ENCODE data around the gene CCND3.
A peak's percentile ranks its signal among the peaks of the same experiment; 100 is the strongest.

CCND3 gene

GRCh38 chr6:41941280-41942066, at the start of gene CCND3:
TSS of gene CCND3 (minus strand) at chr6:41941808. CDS start at chr6:41941649, 159 bp downstream.
- no peaks in the 10 kb centered on the region for H3K9me3 ChIP-seq (ENCODE audit: insufficient read depth, low read depth, low read length)
- peak within 1 kb of the TSS; percentile 85 for H3K4me3 ChIP-seq (ENCODE audit: low read length)
- no peak within 1 kb of the TSS for H3K27ac ChIP-seq (ENCODE audit: low read length)
- peaks cover 7% of the 10 kb centered on the region; the same call in 1 of the 2 replicates for H3K36me3 ChIP-seq (ENCODE audit: insufficient read depth, low read depth, low read length)
- H3K9ac ChIP-seq (ENCODE audit: low read depth, low read length) = peak within 1 kb of the TSS; percentile 73; the same call in 1 of the 2 replicates
- H3K27me3 ChIP-seq (ENCODE audit: insufficient read depth, low read length) = peaks cover 13% of the 10 kb centered on the region; the same call in 1 of the 2 replicates
- H3K4me1 ChIP-seq (ENCODE audit: insufficient read depth, low read length) = peaks cover 23% of the 10 kb centered on the region

- no peak overlapping the region for H3K9ac ChIP-seq (ENCODE audit: low read depth, low read length)
These were observed 44.7 kb upstream of the CCND3 start for GRCh38 chr6:41986339-41986738.

GRCh38 chr6:41984623-41985022, 43.0 kb upstream of the CCND3 start:
- no peaks in the 10 kb centered on the region for H3K27me3 ChIP-seq (ENCODE audit: insufficient read depth, low read length)
- no peak overlapping the region for H3K9ac ChIP-seq (ENCODE audit: low read depth, low read length)
- no peaks in the 10 kb centered on the region for H3K36me3 ChIP-seq (ENCODE audit: insufficient read depth, low read depth, low read length)
- no peak overlapping the region for H3K4me3 ChIP-seq (ENCODE audit: low read length)
- H3K4me1 ChIP-seq (ENCODE audit: insufficient read depth, low read length) = no peaks in the 10 kb centered on the region
- H3K9me3 ChIP-seq (ENCODE audit: insufficient read depth, low read depth, low read length) = no peaks in the 10 kb centered on the region
- H3K27ac ChIP-seq (ENCODE audit: low read length) = no peak overlapping the region

More at GRCh38 chr6:41986339-41986738, 44.7 kb upstream of the CCND3 start:
- Histone ChIP-seq H3K4me3 (ENCODE audit: low read length) (no peak overlapping the region), H3K4me1 (ENCODE audit: insufficient read depth, low read length) (no peaks in the 10 kb centered on the region), H3K9me3 (ENCODE audit: insufficient read depth, low read depth, low read length) (no peaks in the 10 kb centered on the region), H3K36me3 (ENCODE audit: insufficient read depth, low read depth, low read length) (no peaks in the 10 kb centered on the region), H3K27me3 (ENCODE audit: insufficient read depth, low read length) (no peaks in the 10 kb centered on the region), H3K27ac (ENCODE audit: low read length) (no peak overlapping the region)

GRCh38 chr6:41976794-41977484, 35.3 kb upstream of the CCND3 start:
- no peaks in the 10 kb centered on the region for H3K9me3 ChIP-seq (ENCODE audit: insufficient read depth, low read depth, low read length)
- no peak overlapping the region for H3K27ac ChIP-seq (ENCODE audit: low read length)
- no peaks in the 10 kb centered on the region for H3K36me3 ChIP-seq (ENCODE audit: insufficient read depth, low read depth, low read length)
- no peaks in the 10 kb centered on the region for H3K27me3 ChIP-seq (ENCODE audit: insufficient read depth, low read length)
- H3K9ac ChIP-seq (ENCODE audit: low read depth, low read length) = no peak overlapping the region
- no peak overlapping the region for H3K4me3 ChIP-seq (ENCODE audit: low read length)
- no peaks in the 10 kb centered on the region for H3K4me1 ChIP-seq (ENCODE audit: insufficient read depth, low read length)

- no peak overlapping the region for H3K9ac ChIP-seq (ENCODE audit: low read depth, low read length)
- H3K27me3 ChIP-seq (ENCODE audit: insufficient read depth, low read length) = no peaks in the 10 kb centered on the region
- H3K4me1 ChIP-seq (ENCODE audit: insufficient read depth, low read length) = no peaks in the 10 kb centered on the region
- H3K9me3 ChIP-seq (ENCODE audit: insufficient read depth, low read depth, low read length) = no peaks in the 10 kb centered on the region
- no peak overlapping the region for H3K27ac ChIP-seq (ENCODE audit: low read length)
- H3K4me3 ChIP-seq (ENCODE audit: low read length) = no peak overlapping the region
- H3K36me3 ChIP-seq (ENCODE audit: insufficient read depth, low read depth, low read length) = no peaks in the 10 kb centered on the region
These were observed 33.7 kb upstream of the CCND3 start for GRCh38 chr6:41975276-41975675.

GRCh38 chr6:41974281-41974825, 32.7 kb upstream of the CCND3 start:
- H3K4me1 ChIP-seq (ENCODE audit: insufficient read depth, low read length) = no peaks in the 10 kb centered on the region
- no peaks in the 10 kb centered on the region for H3K9me3 ChIP-seq (ENCODE audit: insufficient read depth, low read depth, low read length)
- no peak overlapping the region for H3K27ac ChIP-seq (ENCODE audit: low read length)

GRCh38 chr6:41972826-41973225, 31.2 kb upstream of the CCND3 start:
- H3K27ac ChIP-seq (ENCODE audit: low read length) = no peak overlapping the region
- H3K4me1 ChIP-seq (ENCODE audit: insufficient read depth, low read length) = peaks cover 2% of the 10 kb centered on the region; the same call in 1 of the 2 replicates
- no peaks in the 10 kb centered on the region for H3K36me3 ChIP-seq (ENCODE audit: insufficient read depth, low read depth, low read length)
- H3K4me3 ChIP-seq (ENCODE audit: low read length) = no peak overlapping the region
- no peak overlapping the region for H3K9ac ChIP-seq (ENCODE audit: low read depth, low read length)
- H3K27me3 ChIP-seq (ENCODE audit: insufficient read depth, low read length) = no peaks in the 10 kb centered on the region
- no peaks in the 10 kb centered on the region for H3K9me3 ChIP-seq (ENCODE audit: insufficient read depth, low read depth, low read length)

More at GRCh38 chr6:41974281-41974825, 32.7 kb upstream of the CCND3 start:
- H3K4me3 ChIP-seq (ENCODE audit: low read length) = no peak overlapping the region
- no peaks in the 10 kb centered on the region for H3K36me3 ChIP-seq (ENCODE audit: insufficient read depth, low read depth, low read length)
- H3K9ac ChIP-seq (ENCODE audit: low read depth, low read length) = no peak overlapping the region
- H3K27me3 ChIP-seq (ENCODE audit: insufficient read depth, low read length) = no peaks in the 10 kb centered on the region

- no peaks in the 10 kb centered on the region for H3K9me3 ChIP-seq (ENCODE audit: insufficient read depth, low read depth, low read length)
- no peak overlapping the region for H3K27ac ChIP-seq (ENCODE audit: low read length)
- no peak overlapping the region for H3K4me3 ChIP-seq (ENCODE audit: low read length)
- H3K4me1 ChIP-seq (ENCODE audit: insufficient read depth, low read length) = peaks cover 18% of the 10 kb centered on the region
- H3K36me3 ChIP-seq (ENCODE audit: insufficient read depth, low read depth, low read length) = no peaks in the 10 kb centered on the region
- no peak overlapping the region for H3K9ac ChIP-seq (ENCODE audit: low read depth, low read length)
- no peaks in the 10 kb centered on the region for H3K27me3 ChIP-seq (ENCODE audit: insufficient read depth, low read length)
These were observed 28.8 kb upstream of the CCND3 start for GRCh38 chr6:41970436-41970846.

GRCh38 chr6:41967312-41968287, 26.0 kb upstream of the CCND3 start:
- H3K9ac ChIP-seq (ENCODE audit: low read depth, low read length) = peak overlapping the region; percentile 42; the same call in 1 of the 2 replicates
- H3K4me3 ChIP-seq (ENCODE audit: low read length) = no peak overlapping the region
- H3K27ac ChIP-seq (ENCODE audit: low read length) = no peak overlapping the region
- H3K27me3 ChIP-seq (ENCODE audit: insufficient read depth, low read length) = peaks cover 6% of the 10 kb centered on the region; the same call in 1 of the 2 replicates
- no peaks in the 10 kb centered on the region for H3K36me3 ChIP-seq (ENCODE audit: insufficient read depth, low read depth, low read length)
- no peaks in the 10 kb centered on the region for H3K9me3 ChIP-seq (ENCODE audit: insufficient read depth, low read depth, low read length)
- peaks cover 30% of the 10 kb centered on the region for H3K4me1 ChIP-seq (ENCODE audit: insufficient read depth, low read length)

GRCh38 chr6:41966961-41967311, 25.3 kb upstream of the CCND3 start:
- Histone ChIP-seq H3K4me1 (ENCODE audit: insufficient read depth, low read length) (peaks cover 30% of the 10 kb centered on the region), H3K27me3 (ENCODE audit: insufficient read depth, low read length) (peaks cover 6% of the 10 kb centered on the region; the same call in 1 of the 2 replicates), H3K36me3 (ENCODE audit: insufficient read depth, low read depth, low read length) (no peaks in the 10 kb centered on the region), H3K4me3 (ENCODE audit: low read length) (no peak overlapping the region), H3K27ac (ENCODE audit: low read length) (no peak overlapping the region), H3K9ac (ENCODE audit: low read depth, low read length) (peak overlapping the region; percentile 47; the same call in 1 of the 2 replicates), H3K9me3 (ENCODE audit: insufficient read depth, low read depth, low read length) (no peaks in the 10 kb centered on the region)
